HCT116 (cell line): ENCODE results near the gene GOLGA8M. TPM values are rescaled to one million over a fixed set of nuclear protein-coding genes. Genes with fewer than 3 reads are reported as not detected.
"Not testable (repeated sequence)": the region's sequence is repeated elsewhere in the genome, so short reads cannot be mapped to it uniquely, and the experiment has no call there.

Experiments used
- ATAC-seq: fragments of 200-7000 bp; cut with Tn5 transposase; 2 replicates; pipeline ENCODE4 v1.9.1; 2020; ENCODE audit warnings: mild to moderate bottlenecking, moderate library complexity
- BruUV-seq: library from RNA; stranded (reverse); fragments of 400-500 nt; replicated peaks from 2 replicates; lab custom pipeline; 2021; lab: Mats Ljungman, UMichigan
- CTCF ChIA-PET: fragments of 300-600 bp; sonication (Branson Sonifier 250); formaldehyde crosslinking; loops from one replicate; lab custom pipeline; 2021; ENCODE audit warnings: antibody characterized with exemption; lab: Charles Lee
- POLR2A ChIA-PET: fragments of 300-600, 350-600 bp; sonication (Branson Sonifier 250); formaldehyde crosslinking; loops from one replicate; lab custom pipeline; 2021; ENCODE audit warnings: antibody characterized with exemption; lab: Charles Lee
- RAD21 ChIA-PET, 2 experiments: fragments of 300-600 bp; sonication (Branson Sonifier 250); formaldehyde crosslinking; loops; one replicate each; lab custom pipeline; 2023; ENCODE audit warnings: low total read pairs in 2 of 2; ENCODE audit not compliant: uncharacterized antibody in 2 of 2, unreplicated experiment in 2 of 2, low non-redundant PET in 1 of 2; lab: Charles Lee
- DNase-seq: peaks from one replicate; pipeline ENCODE4 v3.0.0-alpha.2; 2010; ENCODE audit warnings: low read depth, low spot score
- H2AFZ ChIP-seq: fragments of 200-600 bp; shearing (Covaris generic), sonication (generic); 2 replicates; pipeline ENCODE4 v1.6.1; 2017; ENCODE audit warnings: low read depth, mixed run types, mixed read lengths, antibody characterized with exemption, low read length; ENCODE audit not compliant: poor library complexity, severe bottlenecking
- H3K27ac ChIP-seq: 2 replicates; pipeline ENCODE4 v1.5.1; 2012; ENCODE audit warnings: low read depth, low read length
- H3K27me3 ChIP-seq: fragments of 200-600 bp; sonication (generic); 2 replicates; pipeline ENCODE4 v1.6.1; 2016; ENCODE audit warnings: mixed run types, low read length, mixed read lengths; ENCODE audit not compliant: insufficient read depth
- H3K36me3 ChIP-seq, 2 experiments: fragments of 200-500 bp in 1 of 2; fragments of 200-600 bp in 1 of 2; sonication (Bioruptor generic) in 1 of 2; sonication (generic) in 1 of 2; 2 replicates each; pipeline versions ENCODE4 v1.5.1 to v1.6.1; 2014 to 2016; ENCODE audit warnings: low read length in 2 of 2, inconsistent platforms in 1 of 2, mixed read lengths in 1 of 2, mixed run types in 1 of 2; ENCODE audit not compliant: insufficient read depth in 2 of 2, control insufficient read depth in 1 of 2
- H3K4me1 ChIP-seq, 2 experiments: fragments of 200-600 bp in 1 of 2; sonication (generic) in 1 of 2; 2 replicates each; pipeline versions ENCODE4 v1.5.1 to v1.6.1; 2012 to 2017; ENCODE audit warnings: low read length in 2 of 2, inconsistent platforms in 1 of 2, mild to moderate bottlenecking in 1 of 2, mixed read lengths in 1 of 2, mixed run types in 1 of 2, moderate library complexity in 1 of 2; ENCODE audit not compliant: insufficient read depth in 2 of 2, control insufficient read depth in 1 of 2
- H3K4me2 ChIP-seq: fragments of 200-600 bp; sonication (generic); 2 replicates; pipeline ENCODE4 v1.6.1; 2017; ENCODE audit warnings: mixed run types, low read length, mixed read lengths
- H3K4me3 ChIP-seq, 2 experiments: fragments of 200-600 bp in 1 of 2; sonication (generic) in 1 of 2; replicated peaks in 1 of 2; 2 replicates each; pipeline ENCODE4 v1.5.1; 2011 to 2016; ENCODE audit warnings: low read length in 2 of 2, control low read depth in 1 of 2, low read depth in 1 of 2, mild to moderate bottlenecking in 1 of 2, mixed read lengths in 1 of 2, mixed run types in 1 of 2
- H3K79me2 ChIP-seq: fragments of 200-600 bp; sonication (generic); 2 replicates; pipeline ENCODE4 v1.6.1; 2017; ENCODE audit warnings: mild to moderate bottlenecking, mixed run types, low read length, moderate library complexity, mixed read lengths; ENCODE audit not compliant: insufficient read depth
- H3K9ac ChIP-seq: fragments of 200-600 bp; sonication (generic); 2 replicates; pipeline ENCODE4 v1.6.1; 2016; ENCODE audit warnings: low read length, mixed read lengths
- H3K9me2 ChIP-seq: fragments of 200-600 bp; sonication (generic), shearing (Covaris generic); 2 replicates; pipeline ENCODE4 v1.6.1; 2017; ENCODE audit warnings: mixed run types, mild to moderate bottlenecking, moderate library complexity; ENCODE audit not compliant: insufficient read depth
- H3K9me3 ChIP-seq, 2 experiments: fragments of 200-500 bp in 1 of 2; fragments of 200-600 bp in 1 of 2; sonication (Bioruptor generic) in 1 of 2; sonication (generic) in 1 of 2; 2 replicates each; pipeline ENCODE4 v1.6.1; 2014 to 2017; ENCODE audit warnings: low read length in 2 of 2, mixed read lengths in 2 of 2, inconsistent platforms in 1 of 2, low read depth in 1 of 2, mild to moderate bottlenecking in 1 of 2, mixed run types in 1 of 2, moderate library complexity in 1 of 2; ENCODE audit not compliant: control insufficient read depth in 1 of 2, insufficient read depth in 1 of 2
- H4K20me1 ChIP-seq: fragments of 200-600 bp; sonication (generic), shearing (Covaris generic); 2 replicates; pipeline ENCODE4 v1.6.1; 2017; ENCODE audit warnings: mixed run types, mild to moderate bottlenecking, moderate library complexity; ENCODE audit not compliant: insufficient read depth
- intact Hi-C: fragments of 100-400 bp; cut with micrococcal nuclease; formaldehyde crosslinking; loops from 2 replicates; pipeline ENCODE4 v1.10.0; 2022
- total RNA-seq: library from RNA; stranded (reverse); gene quantifications from one replicate; pipeline ENCODE4 v1.2.1, GENCODE V29; 2021; ENCODE audit not compliant: unreplicated experiment

The GOLGA8M gene
- total RNA-seq, 1 experiment from 2014 or later: 0.44 TPM

DNA sequence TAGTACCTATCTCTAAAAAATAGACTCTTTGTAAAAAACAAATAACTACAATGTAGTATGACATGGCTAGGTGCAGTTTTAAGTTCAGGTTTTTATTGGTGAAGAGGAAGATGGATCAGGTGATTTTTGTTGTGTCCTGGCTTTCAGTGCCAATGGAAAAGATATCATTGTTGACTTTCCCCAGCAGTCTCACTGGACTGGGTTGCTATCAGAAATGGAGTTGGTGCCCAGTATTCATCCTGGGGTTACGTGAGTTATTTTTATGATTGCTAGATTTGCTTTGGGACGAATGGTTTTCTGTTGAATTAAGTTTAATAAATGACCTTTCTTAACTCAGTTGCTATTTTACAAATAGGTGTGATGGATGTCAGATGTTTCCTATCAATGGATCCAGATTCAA lies 38.7 kb downstream of the GOLGA8M start:
- H3K27ac ChIP-seq, H4K20me1 ChIP-seq, BruUV-seq, H2AFZ ChIP-seq, H3K4me2 ChIP-seq, intact Hi-C loops, RAD21 ChIA-PET, ATAC-seq, POLR2A ChIA-PET, H3K36me3 ChIP-seq, DNase-seq, H3K9ac ChIP-seq, H3K9me2 ChIP-seq, H3K9me3 ChIP-seq, H3K4me1 ChIP-seq, H3K79me2 ChIP-seq, H3K4me3 ChIP-seq, H3K27me3 ChIP-seq, CTCF ChIA-PET: not testable (repeated sequence)

DNA sequence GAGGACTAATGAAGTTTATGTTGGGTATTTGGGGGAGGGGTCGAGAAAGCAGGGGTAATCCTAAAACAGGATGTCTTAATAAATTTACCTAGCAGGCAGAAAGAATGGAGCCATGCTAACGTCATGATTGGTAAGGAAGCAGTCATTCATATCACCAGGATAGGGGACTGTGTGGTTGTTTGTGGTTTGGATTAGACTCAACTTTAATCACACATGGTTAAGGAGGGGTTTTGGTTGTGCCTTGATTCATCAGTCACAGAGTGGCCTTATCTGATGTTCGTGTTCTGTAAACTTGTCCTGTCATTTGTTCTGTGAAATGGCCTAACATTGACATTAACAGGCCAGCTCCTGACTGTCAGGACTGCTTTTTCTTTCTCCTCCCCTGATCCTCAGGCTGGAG lies 40.1 kb downstream of the GOLGA8M start:
- H3K4me2 ChIP-seq, H3K27ac ChIP-seq, H2AFZ ChIP-seq, RAD21 ChIA-PET, H3K36me3 ChIP-seq, H3K4me3 ChIP-seq, POLR2A ChIA-PET, H3K9me2 ChIP-seq, BruUV-seq, H3K9me3 ChIP-seq, ATAC-seq, H3K9ac ChIP-seq, intact Hi-C loops, DNase-seq, CTCF ChIA-PET, H3K27me3 ChIP-seq, H4K20me1 ChIP-seq, H3K79me2 ChIP-seq, H3K4me1 ChIP-seq: not testable (repeated sequence)

DNA sequence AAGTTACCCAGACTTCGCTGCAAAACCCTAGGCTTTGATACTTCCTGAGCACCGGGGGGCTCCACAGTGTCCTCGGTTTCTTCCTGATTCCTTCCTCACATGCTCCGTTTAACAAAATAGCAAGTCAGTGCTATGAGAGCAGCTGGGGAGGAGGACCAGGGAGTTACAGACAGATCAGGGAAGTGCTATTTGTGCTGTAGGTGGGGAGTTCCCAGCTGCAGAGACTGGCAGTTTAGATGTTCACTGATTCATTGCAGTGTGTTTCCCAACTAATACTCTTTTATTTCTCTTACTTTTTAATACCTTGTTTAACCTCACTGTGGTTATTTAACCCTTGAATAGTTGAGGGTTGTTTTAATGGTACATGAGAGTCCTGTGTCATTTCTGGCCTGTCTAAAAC lies 45.8 kb downstream of the GOLGA8M start:
- POLR2A ChIA-PET, H3K4me2 ChIP-seq, RAD21 ChIA-PET, H3K79me2 ChIP-seq, H3K27me3 ChIP-seq, H3K9me3 ChIP-seq, H2AFZ ChIP-seq, H3K9ac ChIP-seq, DNase-seq, H3K36me3 ChIP-seq, H3K4me1 ChIP-seq, ATAC-seq, H3K9me2 ChIP-seq, H3K27ac ChIP-seq, H3K4me3 ChIP-seq, CTCF ChIA-PET, intact Hi-C loops, H4K20me1 ChIP-seq, BruUV-seq: not testable (repeated sequence)

DNA sequence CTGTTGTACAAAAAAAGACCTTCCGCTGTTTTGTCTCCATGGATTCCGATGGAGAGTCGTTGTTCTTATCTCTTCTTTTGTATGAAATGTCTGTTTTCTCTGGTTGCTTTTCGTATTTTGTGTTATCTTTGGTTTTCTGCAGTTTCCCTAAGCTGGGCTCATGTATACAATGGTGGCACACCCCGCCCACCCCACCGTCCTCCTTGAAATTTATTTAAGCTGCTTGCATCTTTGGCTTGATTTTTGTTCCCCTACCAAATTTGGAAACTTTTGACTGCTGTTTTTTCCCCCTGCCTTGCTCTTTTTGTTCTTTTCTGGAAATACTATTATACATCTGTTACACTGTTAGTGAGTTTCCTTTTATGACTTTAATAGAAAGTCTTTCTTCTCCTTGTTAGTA lies 47.6 kb downstream of the GOLGA8M start:
- ATAC-seq, H3K36me3 ChIP-seq, H2AFZ ChIP-seq, H3K9me2 ChIP-seq, H3K27me3 ChIP-seq, H3K9ac ChIP-seq, H3K4me1 ChIP-seq, RAD21 ChIA-PET, H3K9me3 ChIP-seq, CTCF ChIA-PET, H3K4me2 ChIP-seq, H3K4me3 ChIP-seq, POLR2A ChIA-PET, H3K79me2 ChIP-seq, intact Hi-C loops, H4K20me1 ChIP-seq, DNase-seq, BruUV-seq, H3K27ac ChIP-seq: not testable (repeated sequence)

DNA sequence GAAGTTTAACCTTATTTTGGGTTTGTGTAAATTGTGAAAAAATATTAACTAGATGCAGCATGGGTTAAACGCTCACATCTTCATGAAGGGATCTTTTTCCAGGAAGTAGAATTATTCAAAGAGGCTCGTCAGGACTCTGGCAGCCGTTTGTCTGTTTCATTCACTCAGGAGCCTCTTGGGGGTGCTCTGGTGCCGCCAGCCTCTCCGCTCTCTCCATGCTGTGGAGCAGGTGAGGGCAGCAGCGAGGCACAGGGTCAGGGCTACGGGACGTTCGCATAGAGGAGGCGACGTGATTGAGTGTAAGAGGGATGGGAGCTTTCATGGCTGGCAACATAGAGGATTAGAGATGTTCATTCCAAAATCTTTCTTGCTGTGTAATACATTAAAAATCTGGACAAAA lies 48.5 kb downstream of the GOLGA8M start:
- H2AFZ ChIP-seq, POLR2A ChIA-PET, H3K4me3 ChIP-seq, intact Hi-C loops, H3K79me2 ChIP-seq, H3K9me3 ChIP-seq, BruUV-seq, H3K9ac ChIP-seq, RAD21 ChIA-PET, H4K20me1 ChIP-seq, H3K27ac ChIP-seq, H3K4me2 ChIP-seq, H3K36me3 ChIP-seq, DNase-seq, H3K9me2 ChIP-seq, H3K4me1 ChIP-seq, CTCF ChIA-PET, H3K27me3 ChIP-seq: not testable (repeated sequence)
- peak; percentile 95 for ATAC-seq
